K562 (cell line): ENCODE results near the gene TMEM270.

Experiments
- ATF2 ChIP-seq: sonication (generic); formaldehyde crosslinking; IDR thresholded peaks from 2 replicates; pipeline ENCODE4 v1.8.1; 2022; ENCODE audit warnings: missing genetic modification reagents
- ETV6 ChIP-seq, 3 experiments: fragments of 150-350 bp in 1 of 3; sonication (generic) in 1 of 3; formaldehyde crosslinking in 1 of 3; IDR thresholded peaks; 2 replicates each; pipeline versions ENCODE4 v1.6.1 to v1.8.0; 2014 to 2022; ENCODE audit warnings: borderline replicate concordance in 2 of 3, low read depth in 2 of 3, antibody characterized with exemption in 1 of 3, low read length in 1 of 3, mild to moderate bottlenecking in 1 of 3, missing genetic modification reagents in 1 of 3
- MAFK ChIP-seq: IDR thresholded peaks from 2 replicates; pipeline ENCODE4 v1.6.1; 2011; ENCODE audit warnings: low read length, improper control_type of control experiment
- MLLT1 ChIP-seq, 2 experiments: fragments of 450-650 bp; IDR thresholded peaks; 2 replicates each; pipeline ENCODE4 v1.6.1; 2016
- NR3C1 ChIP-seq: sonication (generic); formaldehyde crosslinking; IDR thresholded peaks from 2 replicates; pipeline ENCODE4 v1.8.1; 2022; ENCODE audit warnings: missing genetic modification reagents
- NRF1 ChIP-seq, 2 experiments: fragments of 450-650 bp; IDR thresholded peaks in 1 of 2; conservative IDR thresholded peaks in 1 of 2; 2 replicates each; pipeline ENCODE4 v1.6.1; 2014; ENCODE audit warnings: mild to moderate bottlenecking in 2 of 2
- SIX5 ChIP-seq, 2 experiments: IDR thresholded peaks; 2 replicates each; pipeline ENCODE4 v1.6.1; 2011; ENCODE audit warnings: low read length in 2 of 2, borderline replicate concordance in 1 of 2, low read depth in 1 of 2, mild to moderate bottlenecking in 1 of 2, moderate library complexity in 1 of 2; ENCODE audit not compliant: insufficient read depth in 1 of 2
- TBP ChIP-seq: optimal IDR thresholded peaks from 2 replicates; pipeline ENCODE3; 2011; ENCODE audit warnings: low read depth, low read length, improper control_type of control experiment
- TOE1 ChIP-seq, 2 experiments: fragments of 450-650 bp in 1 of 2; sonication (generic) in 1 of 2; formaldehyde crosslinking in 1 of 2; IDR thresholded peaks; 2 replicates each; pipeline versions ENCODE4 v1.7.1 to v1.8.0; 2016 to 2022; ENCODE audit warnings: borderline replicate concordance in 2 of 2, mild to moderate bottlenecking in 2 of 2, antibody characterized with exemption in 1 of 2, inconsistent platforms in 1 of 2, low read depth in 1 of 2, missing genetic modification reagents in 1 of 2, moderate library complexity in 1 of 2
- ZBTB7A ChIP-seq: IDR thresholded peaks from 2 replicates; pipeline ENCODE4 v1.6.1; 2011; ENCODE audit warnings: low read depth, mild to moderate bottlenecking, low read length, moderate library complexity, borderline replicate concordance; ENCODE audit not compliant: control insufficient read depth
- ZNF316 ChIP-seq: fragments of 450-650 bp; IDR thresholded peaks from 2 replicates; pipeline ENCODE4 v1.6.1; 2016
- ZNF695 ChIP-seq: fragments of 450-650 bp; formaldehyde crosslinking; IDR thresholded peaks from 2 replicates; pipeline ENCODE4 v1.4.0; 2020; ENCODE audit warnings: mild to moderate bottlenecking, moderate library complexity

- TF ChIP-seq ETV6 (IDR thresholded peaks at IDR 0.05; ENCODE audit: borderline replicate concordance in 1 of 2, low read depth in 2 of 2, low read length in 1 of 2) (no peak), ETV6 (CRISPR knock-in tag; IDR thresholded peaks at IDR 0.05; ENCODE audit: borderline replicate concordance) (no peak), NRF1 (conservative IDR thresholded peaks at IDR 0.05 in 1 of 2, IDR thresholded peaks at IDR 0.05 in 1 of 2) (no peak), ZBTB7A (no peak), SIX5 (IDR thresholded peaks at IDR 0.05; ENCODE audit: borderline replicate concordance in 1 of 2, insufficient read depth in 1 of 2, low read depth in 1 of 2, low read length in 2 of 2) (no peak), ZNF316 (no peak), TOE1 (IDR thresholded peaks at IDR 0.05; ENCODE audit: borderline replicate concordance) (no peak), TOE1 (CRISPR knock-in tag; IDR thresholded peaks at IDR 0.05; ENCODE audit: borderline replicate concordance, low read depth) (no peak), MAFK (no peak), ATF2 (CRISPR knock-in tag) (no peak), NR3C1 (CRISPR knock-in tag) (no peak), MLLT1 (IDR thresholded peaks at IDR 0.05) (no peak), TBP (no peak), ZNF695 (CRISPR knock-in tag) (no peak)
Observed at GRCh38 chr7:73909996-73910395, 49.0 kb downstream of the TMEM270 start.
